K562 (cell line): ENCODE results near the gene PPP1R2B.

Experiments
- BRF2 ChIP-seq: IDR thresholded peaks from 3 replicates; pipeline ENCODE4 v1.6.1; 2011; ENCODE audit warnings: borderline replicate concordance, mild to moderate bottlenecking; ENCODE audit not compliant: insufficient read length, insufficient read depth
- CTCF ChIP-seq, 3 experiments: IDR thresholded peaks in 2 of 3; conservative IDR thresholded peaks in 1 of 3; 2 replicates each; pipeline ENCODE4 v1.5.1; 2011 to 2012; ENCODE audit warnings: low read length in 3 of 3, mild to moderate bottlenecking in 3 of 3, control low read depth in 2 of 3, improper control_type of control experiment in 1 of 3, inconsistent platforms in 1 of 3, low read depth in 1 of 3, mixed read lengths in 1 of 3, moderate library complexity in 1 of 3; ENCODE audit not compliant: insufficient read depth in 2 of 3
- JUN ChIP-seq, 2 experiments: sonication (generic) in 1 of 2; formaldehyde crosslinking in 1 of 2; IDR thresholded peaks; 2 replicates each; pipeline versions ENCODE4 v1.6.1 to v1.8.0; 2012 to 2022; ENCODE audit warnings: borderline replicate concordance in 2 of 2, mild to moderate bottlenecking in 2 of 2, improper control_type of control experiment in 1 of 2, low read depth in 1 of 2, low read length in 1 of 2, missing genetic modification reagents in 1 of 2

GRCh38 chr5:156835905-156836304 lies 14.2 kb upstream of the PPP1R2B start:
- TF ChIP-seq BRF2 (no peak), CTCF (IDR thresholded peaks at IDR 0.05 in 2 of 3, conservative IDR thresholded peaks at IDR 0.05 in 1 of 3; ENCODE audit: insufficient read depth in 2 of 3, low read depth in 1 of 3, low read length in 3 of 3) (no peak), JUN (IDR thresholded peaks at IDR 0.05; ENCODE audit: borderline replicate concordance, low read depth, low read length) (no peak), JUN (CRISPR knock-in tag; IDR thresholded peaks at IDR 0.05; ENCODE audit: borderline replicate concordance) (no peak)
